ENCODE data around the gene MPND. TPM values are rescaled to one million over a fixed set of nuclear protein-coding genes. Genes with fewer than 3 reads are reported as not detected.
A peak's percentile ranks its signal among the peaks of the same experiment; 100 is the strongest.

Gene MPND
- total and polyA plus RNA-seq, 2 of the 13 experiments (the other 11 are each of a cell fraction or from before 2014, with no cell fraction given), result 10.8 to 15.8 TPM

DNA sequence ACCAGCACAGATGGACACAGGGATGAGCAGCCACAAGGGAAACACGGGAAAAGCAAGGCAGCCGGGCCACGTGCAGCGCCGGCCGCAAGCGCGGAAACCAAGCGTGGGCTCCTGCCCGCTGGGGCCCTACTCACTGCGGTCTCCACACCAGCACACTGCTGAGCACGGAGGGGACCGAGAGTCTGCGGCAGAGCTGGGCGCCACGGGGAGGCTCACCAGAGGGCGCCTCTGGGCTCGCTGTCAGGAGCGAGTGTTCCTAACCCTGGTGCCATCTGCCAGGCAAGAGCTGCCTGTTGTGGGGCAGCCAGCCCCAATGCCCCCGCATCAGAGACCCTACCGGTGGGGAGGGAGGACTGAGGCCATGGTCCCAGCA, 26.5 kb downstream of the MPND start (continued):
- TF ChIP-seq, protein P1, sequence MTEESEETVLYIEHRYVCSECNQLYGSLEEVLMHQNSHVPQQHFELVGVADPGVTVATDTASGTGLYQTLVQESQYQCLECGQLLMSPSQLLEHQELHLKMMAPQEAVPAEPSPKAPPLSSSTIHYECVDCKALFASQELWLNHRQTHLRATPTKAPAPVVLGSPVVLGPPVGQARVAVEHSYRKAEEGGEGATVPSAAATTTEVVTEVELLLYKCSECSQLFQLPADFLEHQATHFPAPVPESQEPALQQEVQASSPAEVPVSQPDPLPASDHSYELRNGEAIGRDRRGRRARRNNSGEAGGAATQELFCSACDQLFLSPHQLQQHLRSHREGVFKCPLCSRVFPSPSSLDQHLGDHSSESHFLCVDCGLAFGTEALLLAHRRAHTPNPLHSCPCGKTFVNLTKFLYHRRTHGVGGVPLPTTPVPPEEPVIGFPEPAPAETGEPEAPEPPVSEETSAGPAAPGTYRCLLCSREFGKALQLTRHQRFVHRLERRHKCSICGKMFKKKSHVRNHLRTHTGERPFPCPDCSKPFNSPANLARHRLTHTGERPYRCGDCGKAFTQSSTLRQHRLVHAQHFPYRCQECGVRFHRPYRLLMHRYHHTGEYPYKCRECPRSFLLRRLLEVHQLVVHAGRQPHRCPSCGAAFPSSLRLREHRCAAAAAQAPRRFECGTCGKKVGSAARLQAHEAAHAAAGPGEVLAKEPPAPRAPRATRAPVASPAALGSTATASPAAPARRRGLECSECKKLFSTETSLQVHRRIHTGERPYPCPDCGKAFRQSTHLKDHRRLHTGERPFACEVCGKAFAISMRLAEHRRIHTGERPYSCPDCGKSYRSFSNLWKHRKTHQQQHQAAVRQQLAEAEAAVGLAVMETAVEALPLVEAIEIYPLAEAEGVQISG (CRISPR knock-in tag; IDR thresholded peaks at IDR 0.05), result peak; percentile 74
- TF ChIP-seq STAG1 (CRISPR knock-in tag; IDR thresholded peaks at IDR 0.05) (peak; percentile 56), KDM5A (IDR thresholded peaks at IDR 0.05; ENCODE audit: borderline replicate concordance, low read length) (no peak), PRPF4 (IDR thresholded peaks at IDR 0.05; ENCODE audit: low read depth, low read length, poor library complexity, severe bottlenecking) (no peak), NFE2L1 (CRISPR knock-in tag; IDR thresholded peaks at IDR 0.05; ENCODE audit: borderline replicate concordance) (no peak), FOXJ3 (CRISPR knock-in tag; IDR thresholded peaks at IDR 0.05; ENCODE audit: borderline replicate concordance) (no peak), HNF1B (CRISPR knock-in tag; IDR thresholded peaks at IDR 0.05) (no peak), CTCF (CRISPR knock-in tag; IDR thresholded peaks at IDR 0.05) (peak; percentile 55), THAP11 (CRISPR knock-in tag; IDR thresholded peaks at IDR 0.05) (no peak), KAT7 (CRISPR knock-in tag; IDR thresholded peaks at IDR 0.05; ENCODE audit: borderline replicate concordance) (no peak), IRF2 (CRISPR knock-in tag; IDR thresholded peaks at IDR 0.05) (no peak), ZNF33B (CRISPR knock-in tag; IDR thresholded peaks at IDR 0.05) (no peak), RAD21 (CRISPR knock-in tag; IDR thresholded peaks at IDR 0.05) (0 out of 2 replicates have a peak, but pooled peaks have one; percentile 35), KMT2A (CRISPR knock-in tag; IDR thresholded peaks at IDR 0.05) (no peak), ZNF639 (CRISPR knock-in tag; conservative IDR thresholded peaks at IDR 0.05) (no peak), TAF15 (IDR thresholded peaks at IDR 0.05; ENCODE audit: low read depth, low read length, poor library complexity, severe bottlenecking) (no peak), ZBTB38 (CRISPR knock-in tag; IDR thresholded peaks at IDR 0.05) (peak; percentile 62; the same call in 1 of the 2 replicates)
- TF ChIP-seq, protein P2, sequence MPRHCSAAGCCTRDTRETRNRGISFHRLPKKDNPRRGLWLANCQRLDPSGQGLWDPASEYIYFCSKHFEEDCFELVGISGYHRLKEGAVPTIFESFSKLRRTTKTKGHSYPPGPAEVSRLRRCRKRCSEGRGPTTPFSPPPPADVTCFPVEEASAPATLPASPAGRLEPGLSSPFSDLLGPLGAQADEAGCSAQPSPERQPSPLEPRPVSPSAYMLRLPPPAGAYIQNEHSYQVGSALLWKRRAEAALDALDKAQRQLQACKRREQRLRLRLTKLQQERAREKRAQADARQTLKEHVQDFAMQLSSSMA (CRISPR knock-in tag; IDR thresholded peaks at IDR 0.05), result no peak
- TF ChIP-seq, protein P3, sequence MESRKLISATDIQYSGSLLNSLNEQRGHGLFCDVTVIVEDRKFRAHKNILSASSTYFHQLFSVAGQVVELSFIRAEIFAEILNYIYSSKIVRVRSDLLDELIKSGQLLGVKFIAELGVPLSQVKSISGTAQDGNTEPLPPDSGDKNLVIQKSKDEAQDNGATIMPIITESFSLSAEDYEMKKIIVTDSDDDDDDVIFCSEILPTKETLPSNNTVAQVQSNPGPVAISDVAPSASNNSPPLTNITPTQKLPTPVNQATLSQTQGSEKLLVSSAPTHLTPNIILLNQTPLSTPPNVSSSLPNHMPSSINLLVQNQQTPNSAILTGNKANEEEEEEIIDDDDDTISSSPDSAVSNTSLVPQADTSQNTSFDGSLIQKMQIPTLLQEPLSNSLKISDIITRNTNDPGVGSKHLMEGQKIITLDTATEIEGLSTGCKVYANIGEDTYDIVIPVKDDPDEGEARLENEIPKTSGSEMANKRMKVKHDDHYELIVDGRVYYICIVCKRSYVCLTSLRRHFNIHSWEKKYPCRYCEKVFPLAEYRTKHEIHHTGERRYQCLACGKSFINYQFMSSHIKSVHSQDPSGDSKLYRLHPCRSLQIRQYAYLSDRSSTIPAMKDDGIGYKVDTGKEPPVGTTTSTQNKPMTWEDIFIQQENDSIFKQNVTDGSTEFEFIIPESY (CRISPR knock-in tag; IDR thresholded peaks at IDR 0.05), result peak; percentile 99

Measured in HepG2 (cell line).